ENCODE measurements around the gene IMMP2L.

Gene IMMP2L

GRCh38 chr7:110650328-110650727 is 912.0 kb downstream of the IMMP2L start:
- DNase-seq: no peak

- no peak for DNase-seq
Observed at GRCh38 chr7:110647266-110647665, 915.0 kb downstream of the IMMP2L start.

GRCh38 chr7:110646804-110647203 is 915.5 kb downstream of the IMMP2L start:
- no peak for DNase-seq

- DNase-seq: no peak
Observed at GRCh38 chr7:110645616-110646015, 916.7 kb downstream of the IMMP2L start.

DNA sequence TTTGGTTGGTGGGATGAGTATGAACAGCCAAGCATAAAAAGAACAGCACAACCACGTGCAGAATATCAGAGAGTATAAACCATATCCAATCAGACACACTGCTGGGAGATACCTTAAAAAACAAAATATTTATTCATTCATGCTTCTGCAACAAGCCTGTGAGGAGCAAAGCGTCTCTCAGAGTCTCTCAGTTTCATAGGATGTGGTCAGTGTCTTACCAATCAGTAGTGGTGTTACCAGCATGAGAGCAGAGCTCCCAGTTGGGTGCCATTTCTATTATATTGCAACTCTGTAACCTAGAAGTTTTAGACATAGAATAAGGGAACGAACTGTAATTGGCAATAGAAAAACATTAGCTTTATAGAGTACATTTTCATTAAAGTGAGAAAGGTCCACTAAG is 917.2 kb downstream of the IMMP2L start:
- no peak for DNase-seq

DNA sequence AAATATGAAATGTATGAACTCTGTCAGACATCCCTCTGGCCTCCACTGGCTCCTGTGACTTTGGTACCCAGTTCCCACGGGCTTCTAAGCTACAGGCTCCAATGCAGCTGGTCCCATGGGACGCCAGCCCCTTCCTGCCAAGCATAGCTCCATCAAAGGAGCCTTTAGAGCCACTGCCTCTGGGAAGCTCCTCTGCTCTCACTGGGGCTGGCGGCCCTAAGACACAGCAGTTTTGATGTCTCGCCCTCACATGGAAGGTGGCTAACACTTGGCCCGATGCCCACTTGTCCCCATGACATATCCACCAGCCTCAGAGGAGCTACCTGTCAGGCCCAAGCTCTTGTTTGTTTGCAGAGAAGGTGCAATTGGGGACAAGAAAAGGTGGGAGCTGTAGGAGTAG is 925.0 kb downstream of the IMMP2L start:
- DNase-seq: no peak

GRCh38 chr7:110633313-110633712 is 929.0 kb downstream of the IMMP2L start:
- DNase-seq: no peak

- DNase-seq: no peak
Observed at GRCh38 chr7:110626414-110626813, 935.9 kb downstream of the IMMP2L start.

- DNase-seq: no peak
Observed at GRCh38 chr7:110625294-110625693, 937.0 kb downstream of the IMMP2L start.

DNA sequence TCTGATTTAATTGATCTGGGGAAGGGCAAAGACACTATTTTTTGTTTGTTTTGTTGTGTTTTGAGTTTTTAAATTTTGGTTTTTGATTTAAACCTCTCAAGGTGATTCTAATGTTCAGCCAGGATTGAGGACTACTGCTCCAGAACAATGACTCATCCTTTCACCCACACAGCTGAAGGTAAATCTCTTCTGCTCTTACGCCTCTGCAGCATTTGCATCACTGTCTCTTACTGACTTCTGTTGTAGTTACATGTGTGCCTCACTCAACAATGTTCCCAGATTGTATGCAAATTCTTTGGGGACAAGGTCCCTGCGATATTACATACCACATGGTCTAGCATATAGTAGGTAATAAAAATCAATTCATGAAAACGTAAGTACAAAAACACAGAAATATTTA is 938.9 kb downstream of the IMMP2L start:
- DNase-seq: peak in 14 of 56 donors; percentile 1 to 65 (median 12)

GRCh38 chr7:110621289-110621688 is 941.0 kb downstream of the IMMP2L start:
- DNase-seq: no peak

DNA sequence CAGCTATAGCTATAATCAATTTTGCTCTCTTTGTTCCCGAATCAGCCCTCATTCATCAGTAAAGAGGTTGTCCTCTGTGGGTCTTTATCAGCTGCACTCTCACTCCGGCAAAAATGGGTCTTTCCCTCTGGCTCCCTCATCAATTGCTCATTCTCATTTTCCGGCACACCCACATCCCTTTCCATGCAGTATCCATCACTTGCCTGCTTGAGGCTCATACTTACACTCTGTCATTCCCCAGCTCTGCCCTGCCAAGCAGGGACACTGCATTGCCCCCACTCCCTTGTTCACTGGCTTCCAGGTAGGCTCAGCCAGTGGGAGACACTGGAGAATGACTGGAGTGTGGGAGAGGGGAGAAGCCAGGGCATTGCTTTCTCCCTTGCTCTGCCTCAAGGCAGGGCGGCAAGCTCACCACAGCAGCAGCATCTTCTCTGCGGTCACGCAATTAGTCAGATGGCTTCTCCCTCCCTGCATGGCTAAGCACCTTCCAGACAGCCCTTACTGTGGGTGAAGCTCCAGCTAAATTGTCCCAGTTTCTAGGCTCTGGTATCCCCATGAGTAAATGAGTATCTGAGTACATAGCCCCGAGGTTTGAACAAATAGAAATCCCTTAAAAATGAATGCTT is 942.1 kb downstream of the IMMP2L start:
- DNase-seq: no peak
